Naive thymus-derived CD4-positive, alpha-beta T cell (primary cell): ENCODE measurements around the gene DHDH. TPM values are rescaled to one million over a fixed set of nuclear protein-coding genes. Genes with fewer than 3 reads are reported as not detected.
A peak's percentile ranks its signal among the peaks of the same experiment; 100 is the strongest.

Source experiments
- ATAC-seq: fragments of 150-1000 bp; cut with Tn5 transposase; 2 replicates; pipeline ENCODE4 v1.10.0; 2021; ENCODE audit warnings: mild to moderate bottlenecking, moderate library complexity
- CTCF ChIA-PET: fragments of 350-600 bp; sonication (Branson Sonifier 250); formaldehyde crosslinking; loops from one replicate; lab custom pipeline; 2021; ENCODE audit warnings: antibody characterized with exemption; lab: Charles Lee
- POLR2A ChIA-PET: fragments of 350-600 bp; sonication (Branson Sonifier 250); formaldehyde crosslinking; loops from one replicate; lab custom pipeline; 2021; ENCODE audit warnings: antibody characterized with exemption, inconsistent platforms; lab: Charles Lee
- DNase-seq, 9 donors: peaks; one replicate each; pipeline versions ENCODE4 v3.0.0 to v3.0.0-alpha.2; 2020 to 2022; ENCODE audit warnings: mixed read lengths in 1 of 9
- H3K27ac ChIP-seq: one replicate; pipeline ENCODE4 v1.7.0; 2013; ENCODE audit warnings: mild to moderate bottlenecking, low read depth, low read length, moderate library complexity
- H3K27me3 ChIP-seq, 2 donors: one replicate each; pipeline ENCODE4 v1.7.0; 2013; ENCODE audit warnings: low read length in 2 of 2, mild to moderate bottlenecking in 2 of 2, moderate library complexity in 2 of 2; ENCODE audit not compliant: control insufficient read depth in 2 of 2, insufficient read depth in 2 of 2
- H3K36me3 ChIP-seq, 3 experiments: 1 replicate in 2 of 3; 2 replicates in 1 of 3; pipeline ENCODE4 v1.7.0; 2013; ENCODE audit warnings: low read length in 3 of 3, mild to moderate bottlenecking in 3 of 3, moderate library complexity in 1 of 3; ENCODE audit not compliant: insufficient read depth in 3 of 3, control insufficient read depth in 2 of 3
- H3K4me1 ChIP-seq, 2 donors: one replicate each; pipeline ENCODE4 v1.7.0; 2013; ENCODE audit warnings: low read length in 2 of 2, mild to moderate bottlenecking in 2 of 2, moderate library complexity in 1 of 2; ENCODE audit not compliant: control insufficient read depth in 2 of 2, insufficient read depth in 2 of 2
- H3K4me3 ChIP-seq: 2 replicates; pipeline ENCODE4 v1.7.0; 2013; ENCODE audit warnings: mild to moderate bottlenecking, low read length
- H3K9me3 ChIP-seq, 3 experiments: 1 replicate in 2 of 3; 2 replicates in 1 of 3; pipeline ENCODE4 v1.7.0; 2013; ENCODE audit warnings: low read length in 3 of 3; ENCODE audit not compliant: control insufficient read depth in 2 of 3
- H3K27ac Mint-ChIP-seq, 9 donors: one replicate each; pipeline ENCODE4 v1.8.0; 2020 to 2022; ENCODE audit warnings: mixed read lengths in 9 of 9, mild to moderate bottlenecking in 8 of 9, moderate library complexity in 5 of 9, inconsistent platforms in 2 of 9
- H3K27me3 Mint-ChIP-seq, 5 donors: one replicate each; pipeline ENCODE4 v1.8.0; 2021 to 2022; ENCODE audit warnings: mixed read lengths in 5 of 5, mild to moderate bottlenecking in 1 of 5
- H3K36me3 Mint-ChIP-seq, 5 donors: one replicate each; pipeline ENCODE4 v1.8.0; 2020 to 2022; ENCODE audit warnings: mixed read lengths in 5 of 5, mild to moderate bottlenecking in 3 of 5, inconsistent platforms in 1 of 5
- H3K4me1 Mint-ChIP-seq, 7 donors: one replicate each; pipeline ENCODE4 v1.8.0; 2020 to 2022; ENCODE audit warnings: mixed read lengths in 7 of 7, mild to moderate bottlenecking in 3 of 7, inconsistent platforms in 1 of 7
- H3K4me3 Mint-ChIP-seq, 10 donors: one replicate each; pipeline ENCODE4 v1.8.0; 2020 to 2022; ENCODE audit warnings: mild to moderate bottlenecking in 10 of 10, mixed read lengths in 10 of 10, moderate library complexity in 6 of 10, inconsistent platforms in 2 of 10
- H3K9me3 Mint-ChIP-seq, 11 donors: one replicate each; pipeline ENCODE4 v1.8.0; 2020 to 2022; ENCODE audit warnings: mixed read lengths in 11 of 11, mild to moderate bottlenecking in 4 of 11, inconsistent platforms in 1 of 11, moderate library complexity in 1 of 11
- intact Hi-C, 2 donors: fragments of 100-400 bp; cut with micrococcal nuclease; formaldehyde crosslinking; loops; one replicate each; pipeline ENCODE4 v1.15.1; 2023
- polyA plus RNA-seq, 2 donors: library from polyadenylated mRNA; unstranded; fragments of 300-500 nt; fragmentation: Illumina TruSeq; gene quantifications; one replicate each; pipeline ENCODE4 v1.2.3, GENCODE V29; 2021
- total RNA-seq, 6 experiments: library from RNA in 5 of 6; stranded (reverse) in 5 of 6; gene quantifications; 1 replicate in 5 of 6; 2 replicates in 1 of 6; pipeline ENCODE4 v1.2.3 and lab custom pipeline; 2021 to 2026

DHDH gene
- total and polyA plus RNA-seq, 7 experiments from 2014 or later = 1.0 to 2.7 (median 1.3) TPM

- DNase-seq = no peak
- Mint-ChIP-seq H3K36me3 (peaks cover 2 to 24% (median 13%) of the 10 kb centered on the region in 5 donors), H3K4me3 (no peak overlapping the region), H3K27me3 (no peaks in the 10 kb centered on the region), H3K27ac (peak overlapping the region in 1 of 9 donors; percentile 38), H3K9me3 (peaks cover 0 to 2% (median 0%) of the 10 kb centered on the region in 11 donors), H3K4me1 (peaks cover 18 to 28% (median 25%) of the 10 kb centered on the region in 7 donors)
- H3K36me3 ChIP-seq = peaks cover 0 to 26% (median 2%) of the 10 kb centered on the region in 3 experiments
- no peaks in the 10 kb centered on the region for H3K27me3 ChIP-seq
- intact Hi-C loops = no loop called here
- no peak overlapping the region for H3K27ac ChIP-seq
- H3K4me1 ChIP-seq = peaks cover 10 to 11% of the 10 kb centered on the region in 2 donors
- no peak overlapping the region for H3K4me3 ChIP-seq
- CTCF ChIA-PET = interaction anchor here (1.0 kb wide), 1 partner anchor 29 kb away, joined by 4 read pairs; no protein-coding TSS in a partner anchor
- POLR2A ChIA-PET = no interaction called here
- H3K9me3 ChIP-seq = no peaks in the 10 kb centered on the region
- no peak for ATAC-seq
Measured at GRCh38 chr19:48988286-48988685, 54.8 kb downstream of the DHDH start.

GRCh38 chr19:48988860-48989259, 55.4 kb downstream of the DHDH start:
- peaks cover 0 to 2% (median 0%) of the 10 kb centered on the region in 11 donors for H3K9me3 Mint-ChIP-seq
- no peak for ATAC-seq
- H3K9me3 ChIP-seq = no peaks in the 10 kb centered on the region
- no peak overlapping the region for H3K27ac Mint-ChIP-seq
- POLR2A ChIA-PET = no interaction called here
- peaks cover 0 to 25% (median 9%) of the 10 kb centered on the region in 5 donors for H3K36me3 Mint-ChIP-seq
- CTCF ChIA-PET = interaction anchor here (1.0 kb wide), 1 partner anchor 29 kb away, joined by 4 read pairs; no protein-coding TSS in a partner anchor
- no peak overlapping the region for H3K4me3 ChIP-seq
- H3K27ac ChIP-seq = no peak overlapping the region
- no peaks in the 10 kb centered on the region for H3K27me3 Mint-ChIP-seq
- no peaks in the 10 kb centered on the region for H3K27me3 ChIP-seq
- H3K36me3 ChIP-seq = peaks cover 0 to 26% (median 2%) of the 10 kb centered on the region in 3 experiments
- DNase-seq = no peak
- H3K4me1 Mint-ChIP-seq = peaks cover 22 to 34% (median 29%) of the 10 kb centered on the region in 7 donors
- no peak overlapping the region for H3K4me3 Mint-ChIP-seq
- intact Hi-C loops = no loop called here
- H3K4me1 ChIP-seq = peaks cover 11 to 12% of the 10 kb centered on the region in 2 donors

GRCh38 chr19:48989701-48990291, 56.3 kb downstream of the DHDH start:
- H3K4me1 ChIP-seq = peaks cover 20 to 21% of the 10 kb centered on the region in 2 donors
- peaks cover 0 to 26% (median 2%) of the 10 kb centered on the region in 3 experiments for H3K36me3 ChIP-seq
- Mint-ChIP-seq H3K27me3 (no peaks in the 10 kb centered on the region), H3K4me3 (peak overlapping the region in 2 of 10 donors; percentile 4 to 46), H3K9me3 (peaks cover 0 to 2% (median 0%) of the 10 kb centered on the region in 11 donors), H3K4me1 (peaks cover 30 to 44% (median 34%) of the 10 kb centered on the region in 7 donors), H3K27ac (peak overlapping the region in 2 of 9 donors; percentile 67 to 70), H3K36me3 (peaks cover 0 to 25% (median 9%) of the 10 kb centered on the region in 5 donors)
- ChIA-PET CTCF (interaction anchor here (0.6 kb wide), 1 partner anchor 202 kb away, joined by 3 read pairs; no protein-coding TSS in a partner anchor), POLR2A (no interaction called here)
- no peak overlapping the region for H3K4me3 ChIP-seq
- H3K27me3 ChIP-seq = no peaks in the 10 kb centered on the region
- ATAC-seq (no peak), DNase-seq (no peak)
- no peak overlapping the region for H3K27ac ChIP-seq
- intact Hi-C loops = loop anchor here (5.0 to 10.0 kb wide), 8 partner anchors 65 to 1523 kb away; partner anchors contain the start of genes ALDH16A1 (in 2 of the 2), PIH1D1 (in 2 of the 2), ASPDH (in 1 of the 2) and CGB7 (in 1 of the 2)
- H3K9me3 ChIP-seq = no peaks in the 10 kb centered on the region

- peaks cover 0 to 2% (median 0%) of the 10 kb centered on the region in 11 donors for H3K9me3 Mint-ChIP-seq
- ChIA-PET CTCF (interaction anchor here (0.6 kb wide), 1 partner anchor 202 kb away, joined by 3 read pairs; no protein-coding TSS in a partner anchor), POLR2A (interaction anchor here (0.6 to 4.2 kb wide), 2 partner anchors 10 to 25 kb away, joined by 5 to 58 read pairs; partner anchors contain the start of gene FTL)
- Histone ChIP-seq H3K4me3 (no peak overlapping the region), H3K4me1 (peaks cover 23 to 24% of the 10 kb centered on the region in 2 donors), H3K27me3 (no peaks in the 10 kb centered on the region), H3K9me3 (no peaks in the 10 kb centered on the region), H3K27ac (no peak overlapping the region), H3K36me3 (peaks cover 0 to 19% (median 0%) of the 10 kb centered on the region in 3 experiments)
- intact Hi-C loops = loop anchor here (5.0 to 10.0 kb wide), 8 partner anchors 64 to 1522 kb away; partner anchors contain the start of genes ALDH16A1 (in 2 of the 2), PIH1D1 (in 2 of the 2), ASPDH (in 1 of the 2) and CGB7 (in 1 of the 2)
- peak overlapping the region in 3 of 10 donors; percentile 4 to 46 (median 15) for H3K4me3 Mint-ChIP-seq
- DNase-seq = no peak
- ATAC-seq = no peak
- H3K36me3 Mint-ChIP-seq = peaks cover 0 to 22% (median 9%) of the 10 kb centered on the region in 5 donors
- peak overlapping the region in 4 of 9 donors; percentile 59 to 86 (median 68) for H3K27ac Mint-ChIP-seq
- peaks cover 36 to 50% (median 39%) of the 10 kb centered on the region in 7 donors for H3K4me1 Mint-ChIP-seq
- no peaks in the 10 kb centered on the region for H3K27me3 Mint-ChIP-seq
Measured at GRCh38 chr19:48990400-48990799, 56.9 kb downstream of the DHDH start.

- no peak overlapping the region for H3K27ac ChIP-seq
- POLR2A ChIA-PET = interaction anchor here (0.6 to 4.2 kb wide), 5 partner anchors 9 to 90 kb away, joined by 4 to 58 read pairs (median 5); partner anchors contain the start of gene FTL
- H3K27me3 Mint-ChIP-seq = no peaks in the 10 kb centered on the region
- DNase-seq = no peak
- peak overlapping the region in 3 of 10 donors; percentile 15 to 43 (median 27) for H3K4me3 Mint-ChIP-seq
- H3K27me3 ChIP-seq = no peaks in the 10 kb centered on the region
- peak overlapping the region in 3 of 9 donors; percentile 49 to 86 (median 59) for H3K27ac Mint-ChIP-seq
- CTCF ChIA-PET = no interaction called here
- H3K36me3 ChIP-seq = peaks cover 0 to 13% (median 0%) of the 10 kb centered on the region in 3 experiments
- no peak for ATAC-seq
- peaks cover 23 to 24% of the 10 kb centered on the region in 2 donors for H3K4me1 ChIP-seq
- peaks cover 0 to 22% (median 9%) of the 10 kb centered on the region in 5 donors for H3K36me3 Mint-ChIP-seq
- H3K9me3 ChIP-seq = no peaks in the 10 kb centered on the region
- intact Hi-C loops = loop anchor here (5.0 to 10.0 kb wide), 8 partner anchors 64 to 1521 kb away; partner anchors contain the start of genes ALDH16A1 (in 2 of the 2), PIH1D1 (in 2 of the 2), ASPDH (in 1 of the 2) and CGB7 (in 1 of the 2)
- peaks cover 0 to 2% (median 0%) of the 10 kb centered on the region in 11 donors for H3K9me3 Mint-ChIP-seq
- H3K4me3 ChIP-seq = no peak overlapping the region
- peaks cover 37 to 51% (median 40%) of the 10 kb centered on the region in 7 donors for H3K4me1 Mint-ChIP-seq
Measured at GRCh38 chr19:48991011-48991609, 57.6 kb downstream of the DHDH start.
